Inflammatory macrophage treated with lipopolysaccharide for 1 hour (primary cell): ENCODE measurements around the gene VAT1L.
"Not testable (repeated sequence)": the region's sequence is repeated elsewhere in the genome, so short reads cannot be mapped to it uniquely, and the experiment has no call there.

ENCODE experiments used
- DNase-seq, 2 donors: peaks; one replicate each; pipeline ENCODE4 v3.0.0-alpha.2; 2020 to 2022

VAT1L gene

DNA sequence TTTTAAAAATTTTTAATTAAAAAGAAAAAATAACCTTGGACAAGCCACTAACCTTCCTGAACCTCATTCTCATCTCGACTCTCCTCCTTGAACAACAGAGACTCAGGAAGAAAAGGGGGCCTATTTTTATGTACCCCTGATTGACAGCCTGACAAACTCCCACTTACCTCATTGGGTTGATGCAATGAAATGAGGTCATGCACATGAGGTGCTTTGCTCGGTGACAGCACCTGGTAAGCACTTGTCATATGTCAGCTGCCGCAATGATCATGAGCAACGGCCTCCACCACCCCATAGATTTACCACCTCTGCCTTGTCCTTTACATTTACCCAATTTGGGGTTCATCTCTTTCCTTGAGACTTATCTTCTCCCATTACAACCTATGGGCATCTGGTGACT lies 167.9 kb downstream of the VAT1L start:
- no peak for DNase-seq

DNA sequence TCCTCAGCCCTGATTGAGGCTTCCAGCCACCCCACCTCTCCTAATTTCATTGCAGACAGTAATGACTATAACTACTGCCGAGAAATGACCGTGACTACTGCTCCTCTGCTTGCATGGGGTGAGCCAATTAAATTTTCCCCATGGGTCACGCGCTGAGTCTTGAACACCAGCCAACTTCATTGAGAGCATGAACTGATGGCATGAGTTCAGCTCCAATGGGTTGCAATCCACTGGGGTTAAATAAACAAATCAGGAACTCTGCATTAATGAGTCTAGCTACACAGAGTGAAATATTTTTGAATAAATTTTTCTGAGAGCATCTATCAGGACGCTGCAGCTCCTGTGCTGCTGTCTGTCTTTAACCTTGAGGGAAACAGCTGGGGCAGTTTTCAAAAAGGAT lies 172.4 kb downstream of the VAT1L start:
- no peak for DNase-seq

DNA sequence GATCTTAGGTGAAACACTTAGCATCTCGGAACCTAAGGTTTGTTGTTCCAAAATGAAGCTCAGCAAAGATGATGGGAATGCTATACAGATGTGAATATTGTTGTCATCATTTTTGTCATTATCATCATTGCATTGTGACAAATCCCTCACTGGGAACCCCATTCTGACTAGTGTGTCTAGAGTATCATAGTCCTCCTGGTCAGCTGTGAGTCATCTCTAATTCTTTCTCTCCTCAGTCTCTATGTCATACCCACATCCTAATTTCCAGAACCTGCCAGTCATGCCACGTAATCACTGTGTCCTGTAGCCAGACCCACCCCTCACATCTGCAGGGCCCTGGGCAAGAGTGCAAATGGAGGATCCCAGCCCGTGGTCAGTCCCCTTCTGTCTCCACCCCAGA lies 173.4 kb downstream of the VAT1L start:
- no peak for DNase-seq

DNA sequence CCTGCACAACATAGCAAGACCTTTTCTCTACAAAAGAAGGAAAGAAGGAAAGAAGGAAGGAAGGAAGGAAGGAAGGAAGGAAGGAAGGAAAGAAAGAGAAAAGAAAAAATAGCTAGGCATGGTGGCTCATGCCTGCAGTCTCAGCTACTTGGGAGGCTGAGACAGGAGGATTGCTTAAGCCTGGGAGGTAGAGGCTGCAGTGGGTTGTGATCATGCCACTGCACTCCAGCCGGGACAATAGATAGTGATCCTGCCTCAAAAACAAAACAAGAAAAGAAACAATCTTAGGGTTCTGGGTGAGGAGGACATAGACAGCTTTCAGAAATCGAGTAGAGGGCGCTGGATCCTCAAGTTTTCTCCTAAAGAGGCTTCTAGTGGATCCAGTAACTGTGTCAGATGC lies 174.3 kb downstream of the VAT1L start:
- no peak for DNase-seq

DNA sequence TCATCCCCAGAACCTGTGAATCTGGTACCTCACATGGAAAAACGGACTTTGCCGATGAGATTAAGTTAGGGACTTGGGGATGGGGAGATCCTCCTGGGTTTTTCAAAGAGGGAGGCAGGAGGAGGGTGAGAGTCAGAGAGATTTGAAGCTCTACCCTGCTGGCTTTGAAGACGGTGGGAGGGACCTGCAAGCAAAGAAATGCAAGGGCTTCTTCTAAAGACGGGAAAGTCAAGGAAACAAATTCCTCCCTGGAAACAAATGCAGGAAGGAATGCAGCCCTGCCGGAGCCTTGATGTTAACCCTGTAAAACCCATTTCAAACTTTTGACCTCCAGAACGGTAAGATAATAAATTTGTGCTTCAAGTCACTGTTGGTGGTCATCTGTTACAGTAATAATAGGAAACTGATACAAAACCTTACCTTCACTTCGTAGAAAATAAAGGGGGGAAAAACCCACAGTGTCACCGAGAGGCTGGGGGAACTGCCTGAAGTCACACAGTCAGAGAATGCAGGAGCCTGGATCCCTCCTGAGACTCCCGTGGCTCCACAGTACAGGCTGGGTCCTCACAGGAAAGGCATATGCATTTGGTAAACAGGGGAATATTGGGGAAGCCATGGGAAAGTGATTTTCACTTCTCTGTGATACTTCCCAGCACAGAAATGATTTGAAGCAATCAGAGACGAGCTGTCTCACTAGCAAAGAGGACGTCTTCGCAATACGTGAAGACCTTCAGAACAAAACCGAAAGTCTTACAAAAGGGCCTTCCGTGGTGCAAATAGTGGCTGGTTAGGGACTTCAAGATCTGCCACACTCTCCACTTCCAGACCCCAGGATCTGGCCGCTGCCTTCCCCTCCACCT lies 175.1 kb downstream of the VAT1L start:
- DNase-seq, result no peak

DNA sequence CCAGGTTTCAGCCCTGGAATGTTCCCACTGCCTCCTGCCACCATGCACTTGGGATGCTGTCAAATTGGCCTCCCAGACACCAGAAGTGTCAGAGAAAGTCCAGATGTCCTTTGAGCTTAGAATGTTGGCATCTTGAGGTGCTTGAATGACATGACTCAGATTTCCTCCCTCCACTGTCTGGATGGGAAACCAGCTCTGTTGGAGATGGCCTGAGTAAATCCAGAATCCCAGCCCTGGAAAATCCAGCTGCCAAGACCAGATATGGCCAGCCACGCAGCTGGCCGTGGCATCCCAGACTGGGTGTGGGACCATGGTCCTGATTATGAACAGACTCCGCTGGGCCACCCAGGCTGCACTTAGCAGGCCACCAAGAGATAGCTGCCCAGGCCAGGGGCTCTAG lies 177.0 kb downstream of the VAT1L start:
- DNase-seq, result no peak

DNA sequence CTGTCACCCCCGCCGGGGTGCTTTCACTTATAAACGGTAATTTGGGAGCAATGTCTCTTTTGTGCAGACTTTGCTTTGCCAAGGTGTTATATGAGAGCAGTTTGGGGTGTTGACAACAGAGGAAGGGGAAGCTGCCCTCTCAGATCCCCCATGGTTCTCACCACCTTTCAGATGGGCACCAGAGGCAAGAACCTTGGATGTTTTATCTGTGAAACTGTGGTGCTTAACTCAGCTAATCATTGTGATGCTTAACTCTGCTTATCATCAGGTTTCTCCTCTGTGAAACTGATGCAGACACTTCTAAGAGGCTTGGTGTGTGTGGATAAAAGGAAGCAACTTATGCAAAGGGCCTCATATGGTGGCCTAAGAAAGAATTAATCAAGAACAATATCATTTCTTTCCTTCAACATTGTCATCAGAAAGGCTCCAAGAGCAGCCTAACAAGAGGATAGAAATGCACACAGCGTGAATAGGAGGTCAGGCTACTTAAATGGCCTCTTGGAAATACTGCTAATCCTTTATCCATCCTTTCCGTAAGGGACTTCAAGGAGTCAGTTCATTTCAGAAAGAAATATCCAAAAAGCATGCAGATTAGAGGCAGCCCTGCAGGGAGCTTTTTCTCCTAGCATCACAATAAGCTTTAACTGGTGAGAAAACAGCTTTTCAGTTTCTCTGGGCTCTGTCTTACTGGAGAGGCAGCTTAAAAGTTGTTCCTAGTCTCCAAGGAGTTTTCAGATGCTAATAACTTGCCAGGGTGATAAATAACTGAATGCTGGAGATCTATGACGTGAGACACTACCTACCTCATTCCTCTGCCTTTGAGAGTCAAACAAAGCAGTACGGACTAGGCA lies 178.9 kb downstream of the VAT1L start:
- no peak for DNase-seq

DNA sequence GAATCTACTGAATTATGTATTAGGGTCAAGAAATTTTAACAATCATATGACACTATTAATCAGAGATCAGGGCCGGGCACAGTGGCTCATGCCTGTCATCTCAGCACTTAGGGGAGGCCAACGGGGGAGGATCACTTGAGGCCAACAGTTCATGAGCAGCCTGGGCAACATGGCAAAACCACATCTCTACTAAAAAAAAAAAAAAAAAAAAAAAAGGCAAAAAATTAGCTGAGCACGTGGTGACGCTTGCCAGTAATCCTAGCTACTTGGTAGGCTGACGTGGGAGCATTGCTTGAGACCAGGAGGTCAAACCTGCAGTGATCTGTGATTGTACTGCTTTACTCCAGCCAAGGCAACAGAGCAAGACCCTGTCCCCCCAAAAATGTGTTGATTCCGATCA lies 181.5 kb downstream of the VAT1L start:
- DNase-seq, result no peak

DNA sequence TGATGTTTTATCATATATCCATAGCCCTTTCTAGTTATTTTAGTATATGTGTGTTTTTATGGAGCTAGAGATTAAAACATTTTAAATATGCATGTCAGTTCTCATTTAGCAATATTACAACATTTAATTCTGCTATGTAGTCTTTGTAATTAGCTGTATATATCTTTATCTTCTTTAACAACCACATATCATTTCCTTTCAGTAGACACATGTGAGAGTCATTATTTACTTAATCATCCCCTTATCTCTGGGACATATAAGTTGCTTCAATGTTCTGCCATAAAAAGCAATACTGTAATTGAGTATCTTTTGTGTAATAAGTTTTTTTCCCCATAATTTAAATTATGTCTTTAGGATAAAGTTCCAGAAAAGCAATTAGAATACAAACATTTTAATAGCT lies 182.0 kb downstream of the VAT1L start:
- DNase-seq, result no peak

DNA sequence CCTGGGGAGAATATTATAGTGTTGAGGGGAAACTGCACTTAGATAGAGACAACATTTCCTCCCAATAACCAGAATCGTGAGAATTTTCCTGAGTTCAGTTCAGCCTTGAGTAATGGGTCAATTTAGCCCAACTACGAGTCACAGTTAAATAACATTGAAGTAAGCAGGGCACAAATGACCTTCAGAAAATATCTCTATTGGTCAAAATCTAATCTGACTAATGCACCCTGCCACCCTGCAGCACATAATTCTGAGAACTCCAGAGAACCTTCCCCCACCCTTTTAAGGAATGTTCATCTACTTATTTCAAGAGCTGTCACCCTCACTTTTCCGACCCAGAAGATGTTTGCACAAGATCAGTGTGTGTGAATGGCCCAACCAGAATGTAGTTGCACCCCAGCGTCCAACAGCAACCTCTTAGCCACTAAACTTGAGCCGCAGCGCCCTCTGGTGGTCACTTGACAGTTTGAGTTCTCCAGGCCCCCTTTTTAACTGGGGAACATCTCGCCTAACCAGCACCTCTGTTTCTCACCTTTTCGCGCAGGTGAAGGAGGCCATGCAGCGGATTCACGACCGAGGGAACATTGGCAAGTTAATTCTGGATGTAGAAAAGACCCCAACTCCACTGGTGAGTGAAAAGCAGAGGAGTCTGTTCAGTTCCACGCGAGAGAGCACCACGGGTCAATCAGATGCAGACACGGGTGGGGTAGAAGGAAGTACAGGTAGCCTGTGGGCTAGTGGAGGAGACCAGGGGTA lies 183.1 kb downstream of the VAT1L start:
- peak; percentile 35 to 92 for DNase-seq

DNA sequence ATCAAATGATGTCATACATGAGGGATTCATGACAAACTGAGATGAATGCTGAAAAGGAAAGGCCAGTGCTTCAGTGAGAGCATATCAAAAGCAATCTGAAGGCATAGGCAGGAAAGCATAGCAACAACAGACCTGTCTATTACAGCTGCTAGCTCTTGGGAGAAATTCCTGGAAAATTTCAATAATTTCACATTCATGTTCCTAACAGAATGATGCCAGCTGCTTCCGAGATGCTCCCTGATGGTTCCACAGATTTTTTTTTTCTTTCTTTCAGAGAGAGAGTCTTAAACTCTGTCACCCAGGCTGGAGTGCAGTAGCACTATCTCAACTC lies 183.7 kb downstream of the VAT1L start:
- no peak for DNase-seq

DNA sequence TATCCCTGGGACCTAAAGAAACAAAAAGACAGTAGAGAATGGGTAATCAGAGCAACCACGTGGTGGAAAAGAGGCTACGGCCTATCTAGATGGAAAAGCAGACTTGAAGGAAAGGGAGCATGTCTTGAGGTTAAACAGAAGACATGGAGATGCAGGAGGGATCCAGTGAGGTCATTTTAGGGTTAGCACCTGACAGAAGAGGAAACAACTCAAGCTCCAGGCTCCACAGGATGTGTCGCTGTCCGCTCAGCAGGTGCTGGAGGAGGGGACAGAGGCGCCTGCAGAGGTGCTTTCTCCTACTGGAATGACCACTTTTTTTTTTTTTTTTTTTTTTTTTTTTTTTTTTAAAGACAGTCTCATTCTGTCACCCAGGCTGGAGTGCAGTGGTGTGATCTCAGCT lies 186.5 kb downstream of the VAT1L start:
- no peak for DNase-seq

DNA sequence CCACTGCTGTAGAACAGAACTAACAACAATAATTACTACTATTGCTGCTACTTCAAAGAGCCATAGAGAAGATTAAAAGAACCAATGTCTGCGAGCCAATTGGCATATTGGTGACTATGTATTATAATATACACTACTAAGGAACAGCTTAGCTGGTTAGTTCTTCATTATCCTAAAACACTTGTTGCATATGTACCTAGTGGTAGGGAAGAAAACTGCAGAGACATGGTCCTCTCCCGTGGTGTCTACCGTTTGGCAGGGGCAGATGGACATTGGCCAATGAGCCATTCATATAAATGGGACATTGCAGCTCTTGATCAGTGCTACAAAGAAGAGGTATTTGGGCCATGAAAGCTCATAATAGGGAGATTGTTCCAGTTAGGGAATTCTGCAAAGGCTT lies 187.6 kb downstream of the VAT1L start:
- no peak for DNase-seq

DNA sequence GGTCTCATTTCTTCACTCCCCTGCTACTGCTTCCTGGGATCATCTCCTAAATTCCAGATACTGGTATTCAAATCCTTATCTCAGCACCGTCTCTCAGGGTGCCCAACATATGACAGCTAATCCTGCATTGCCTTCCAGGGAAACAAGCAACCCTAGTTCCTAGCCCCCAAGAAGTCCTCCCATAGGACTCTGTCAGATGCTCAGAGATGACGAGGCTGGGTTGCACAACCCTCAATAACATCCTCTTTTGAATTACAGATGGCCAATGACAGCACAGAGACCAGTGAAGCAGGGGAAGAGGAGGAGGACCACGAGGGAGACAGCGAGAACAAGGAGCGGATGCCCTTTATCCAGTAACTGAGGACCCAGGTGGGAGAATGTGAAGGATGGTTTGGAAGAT lies 189.0 kb downstream of the VAT1L start:
- peak; percentile 12 to 41 for DNase-seq

DNA sequence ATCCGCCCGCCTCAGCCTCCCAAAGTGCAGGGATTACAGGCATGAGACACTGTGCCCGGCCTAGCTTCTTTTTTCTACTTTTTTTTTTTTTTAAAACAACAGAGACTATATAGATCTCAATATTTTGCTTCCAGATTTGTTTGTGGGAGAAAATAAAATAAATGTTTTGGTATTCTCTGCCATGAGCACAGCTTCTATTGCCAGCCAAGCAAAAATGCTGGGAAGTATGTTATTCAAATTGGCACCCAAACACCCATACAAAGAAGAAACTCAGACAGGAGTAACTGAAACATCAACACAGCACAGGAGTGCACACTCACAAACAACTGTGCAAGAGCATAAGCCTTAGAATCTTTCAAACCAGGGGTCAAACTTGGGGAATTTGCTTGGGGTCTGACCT lies 196.7 kb downstream of the VAT1L start:
- DNase-seq, result no peak

DNA sequence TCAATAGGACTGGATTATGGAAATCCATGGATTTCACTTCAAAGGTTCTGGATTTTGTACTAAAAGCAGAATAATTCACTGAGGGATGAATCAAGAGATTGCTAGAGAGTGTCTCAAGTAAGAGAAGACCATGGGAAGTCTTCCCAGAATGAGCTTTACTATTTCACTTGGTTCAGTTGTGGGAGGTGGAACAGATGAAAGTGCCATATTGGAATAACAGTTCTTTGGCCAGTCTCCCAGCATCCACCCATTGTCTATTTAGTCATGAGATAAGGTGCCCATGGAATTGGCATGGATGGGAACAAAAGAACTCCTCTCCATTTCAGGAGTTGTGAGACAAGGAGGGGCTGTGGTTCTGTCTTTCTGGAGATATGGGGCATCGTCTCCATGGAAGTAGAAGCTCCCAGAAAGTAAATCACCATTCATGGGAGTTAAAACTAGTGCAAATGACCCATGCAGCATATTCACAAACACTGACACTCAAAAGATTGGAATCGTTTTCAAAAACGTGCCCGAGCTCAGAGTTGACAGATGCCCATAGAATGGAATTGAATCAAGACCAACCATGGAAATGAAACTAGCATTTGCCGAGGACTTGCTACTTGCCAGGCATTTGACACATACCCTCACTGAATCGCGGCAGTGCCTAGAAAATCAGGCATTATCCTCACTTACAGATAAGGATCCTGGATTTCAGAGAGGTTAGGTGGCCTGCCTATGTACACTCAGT lies 197.8 kb downstream of the VAT1L start:
- no peak for DNase-seq

DNA sequence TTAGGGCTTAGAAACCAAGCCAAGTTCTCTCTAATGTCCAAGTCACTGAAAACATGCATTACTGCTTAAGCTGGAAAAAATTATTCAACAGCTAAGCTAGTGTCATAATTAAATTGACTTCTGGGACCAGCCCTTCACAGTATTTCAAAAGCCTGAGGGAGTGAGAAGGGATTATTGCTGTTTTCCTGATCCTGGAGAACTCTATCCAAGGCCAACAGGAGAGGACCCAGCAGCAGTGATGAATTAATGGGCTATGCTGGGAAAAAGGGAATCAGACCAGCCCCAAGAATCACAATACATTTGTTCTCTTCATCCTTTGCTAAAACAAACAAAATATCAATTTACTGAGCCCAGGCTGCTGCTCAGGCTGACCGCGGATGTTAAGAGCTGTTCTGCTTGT lies 199.4 kb downstream of the VAT1L start:
- no peak for DNase-seq

DNA sequence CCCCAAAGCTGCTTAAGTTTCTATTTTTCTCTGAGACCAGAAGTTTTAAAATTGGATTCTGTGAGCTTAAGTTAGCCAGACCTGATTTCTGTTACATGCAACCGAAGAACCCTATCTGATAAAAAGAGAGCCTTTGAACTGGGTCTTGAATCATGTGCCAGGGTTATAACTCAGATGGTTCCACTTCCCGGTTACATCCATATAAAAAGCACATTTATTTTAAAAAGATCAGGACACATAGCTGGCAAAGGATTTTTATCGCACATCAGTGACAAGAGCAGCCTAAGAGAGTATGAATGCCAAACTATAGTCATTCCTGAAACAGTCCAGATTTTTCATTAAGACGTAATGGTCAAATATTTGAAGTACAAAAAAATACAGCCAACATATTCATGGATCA lies 201.5 kb downstream of the VAT1L start:
- DNase-seq, result no peak

DNA sequence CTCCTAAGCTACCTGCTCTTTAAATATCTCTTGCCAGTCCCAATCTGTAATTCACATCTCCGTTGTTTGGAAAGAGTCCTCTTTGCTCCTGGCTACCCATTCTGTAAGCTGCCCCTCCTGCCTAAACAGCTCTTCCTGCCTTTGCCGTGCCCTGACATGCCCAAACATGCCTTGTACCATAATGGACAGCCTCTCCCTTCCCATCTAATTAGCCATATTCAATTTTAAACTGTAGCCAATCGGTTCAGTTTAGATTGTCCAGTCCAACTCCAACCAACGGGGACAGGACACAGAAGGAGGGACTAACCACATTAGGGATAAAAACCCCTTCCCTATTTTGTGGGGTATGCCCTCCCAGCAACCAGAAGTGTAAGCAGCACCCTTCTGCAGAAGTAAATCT lies 203.3 kb downstream of the VAT1L start:
- no peak for DNase-seq

DNA sequence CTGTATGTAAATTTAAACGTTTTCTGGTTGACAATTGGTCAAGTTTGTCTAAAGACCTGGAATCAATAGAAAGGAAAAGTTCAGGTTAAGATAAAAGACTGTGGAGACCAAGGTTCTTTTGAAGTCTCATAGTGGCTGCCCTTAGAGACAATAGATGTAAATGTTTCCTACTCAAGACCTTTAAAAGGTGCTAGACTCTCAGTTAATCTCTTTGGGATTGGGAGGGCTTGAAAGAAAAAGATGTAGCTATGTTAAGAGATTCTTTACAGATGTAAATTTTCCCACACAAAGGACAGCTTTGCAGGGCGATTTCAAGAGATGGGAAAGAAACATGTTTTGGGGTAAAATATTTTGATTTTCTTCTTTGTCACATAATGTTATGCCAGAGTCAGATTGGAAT lies 204.0 kb downstream of the VAT1L start:
- not testable (repeated sequence) for DNase-seq

DNA sequence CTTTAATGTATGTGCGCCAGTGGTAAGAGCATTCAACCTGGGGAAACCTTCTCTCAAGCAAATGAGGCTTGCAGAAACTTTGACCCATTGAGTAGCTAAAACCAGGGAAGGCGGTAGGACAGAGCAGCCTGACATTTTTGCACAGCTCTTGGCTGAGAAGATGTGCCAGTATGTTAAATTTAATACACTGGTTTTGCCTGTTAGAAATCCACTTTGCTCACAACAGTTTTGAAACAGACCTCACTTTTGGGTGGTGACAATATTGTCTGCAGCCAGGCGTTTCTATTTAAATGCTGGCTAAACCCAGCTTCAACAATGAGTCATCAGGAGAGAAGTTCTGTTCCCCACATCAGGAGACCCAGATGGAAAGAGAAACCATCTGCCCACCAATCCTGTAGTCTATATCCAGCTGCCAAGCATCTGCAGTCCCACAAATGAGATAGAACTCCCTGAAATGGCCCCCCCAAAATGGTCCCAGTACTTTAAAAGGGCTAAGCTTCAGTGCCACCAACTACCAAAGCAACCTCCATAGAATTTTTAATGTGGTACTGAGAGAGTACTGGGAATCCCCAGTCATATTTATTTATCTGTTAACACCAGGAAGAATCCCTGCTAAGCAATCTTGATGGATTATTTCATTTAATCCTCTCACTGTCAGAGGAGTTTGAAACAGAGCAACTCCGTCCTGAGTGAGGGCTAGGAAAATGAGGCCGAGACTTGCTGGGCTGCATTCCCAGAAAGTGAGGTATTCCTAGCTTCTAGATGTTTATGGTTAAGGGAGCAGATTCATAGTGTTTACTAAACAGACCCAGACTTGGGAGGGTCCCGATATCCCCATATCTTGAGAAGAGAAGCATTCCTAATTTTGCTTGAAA lies 205.0 kb downstream of the VAT1L start:
- no peak for DNase-seq
